Subcutaneous adipose tissue (tissue), 4 donors: ENCODE measurements around the gene ODF2L. TPM values are rescaled to one million over a fixed set of nuclear protein-coding genes. Genes with fewer than 3 reads are reported as not detected.

Experiments
- total RNA-seq, 4 donors: library from RNA; depleted of rRNA; stranded (reverse); fragments of >200 nt; gene quantifications; one replicate each; pipeline ENCODE4 v1.1.0, GENCODE V29; 2016
- TF ChIP-seq, protein P1 (sequence below): fragments of 450-650 bp; IDR thresholded peaks from one replicate; pipeline ENCODE4 v1.5.1; 2016; ENCODE audit warnings: low read depth, mild to moderate bottlenecking, control low read depth, antibody characterized with exemption, moderate library complexity

Gene ODF2L
- total RNA-seq, 4 donors from 2014 or later, result 42.7 to 140 (median 71.8) TPM

GRCh38 chr1:86416343-86416742 lies 20.2 kb upstream of the ODF2L start:
- TF ChIP-seq, protein P1, sequence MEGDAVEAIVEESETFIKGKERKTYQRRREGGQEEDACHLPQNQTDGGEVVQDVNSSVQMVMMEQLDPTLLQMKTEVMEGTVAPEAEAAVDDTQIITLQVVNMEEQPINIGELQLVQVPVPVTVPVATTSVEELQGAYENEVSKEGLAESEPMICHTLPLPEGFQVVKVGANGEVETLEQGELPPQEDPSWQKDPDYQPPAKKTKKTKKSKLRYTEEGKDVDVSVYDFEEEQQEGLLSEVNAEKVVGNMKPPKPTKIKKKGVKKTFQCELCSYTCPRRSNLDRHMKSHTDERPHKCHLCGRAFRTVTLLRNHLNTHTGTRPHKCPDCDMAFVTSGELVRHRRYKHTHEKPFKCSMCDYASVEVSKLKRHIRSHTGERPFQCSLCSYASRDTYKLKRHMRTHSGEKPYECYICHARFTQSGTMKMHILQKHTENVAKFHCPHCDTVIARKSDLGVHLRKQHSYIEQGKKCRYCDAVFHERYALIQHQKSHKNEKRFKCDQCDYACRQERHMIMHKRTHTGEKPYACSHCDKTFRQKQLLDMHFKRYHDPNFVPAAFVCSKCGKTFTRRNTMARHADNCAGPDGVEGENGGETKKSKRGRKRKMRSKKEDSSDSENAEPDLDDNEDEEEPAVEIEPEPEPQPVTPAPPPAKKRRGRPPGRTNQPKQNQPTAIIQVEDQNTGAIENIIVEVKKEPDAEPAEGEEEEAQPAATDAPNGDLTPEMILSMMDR, result no peak

GRCh38 chr1:86410879-86411278 lies 14.8 kb upstream of the ODF2L start:
- TF ChIP-seq, protein P1, result no peak

DNA sequence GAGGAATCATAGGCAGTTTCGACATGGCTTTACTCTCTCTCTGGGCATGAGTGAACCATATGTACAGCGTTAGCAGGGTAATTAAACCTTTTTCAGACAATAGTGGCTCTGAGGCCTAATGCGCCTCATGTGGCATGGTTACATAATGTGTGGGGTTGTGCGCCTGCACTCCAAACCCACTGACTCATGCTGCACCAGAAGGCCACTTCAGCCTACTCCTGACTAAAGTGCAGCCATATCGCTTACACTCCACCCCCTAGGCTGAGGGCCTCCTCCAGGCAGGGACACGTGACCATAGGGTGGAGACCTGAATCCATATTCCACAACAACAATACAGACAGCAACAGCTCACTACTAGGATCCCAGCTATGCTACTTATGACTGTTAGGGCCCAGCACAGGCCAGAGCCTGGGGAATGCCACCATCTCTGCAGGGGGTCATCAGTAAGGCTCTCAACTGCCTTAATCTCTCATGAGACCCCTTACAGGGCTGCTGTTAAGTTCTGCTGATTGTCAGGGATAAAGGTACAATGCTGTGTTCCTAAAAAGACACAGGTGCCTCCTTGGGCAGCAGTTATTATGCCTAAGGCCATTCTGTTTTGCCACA lies 13.4 kb upstream of the ODF2L start:
- TF ChIP-seq, protein P1, result no peak

DNA sequence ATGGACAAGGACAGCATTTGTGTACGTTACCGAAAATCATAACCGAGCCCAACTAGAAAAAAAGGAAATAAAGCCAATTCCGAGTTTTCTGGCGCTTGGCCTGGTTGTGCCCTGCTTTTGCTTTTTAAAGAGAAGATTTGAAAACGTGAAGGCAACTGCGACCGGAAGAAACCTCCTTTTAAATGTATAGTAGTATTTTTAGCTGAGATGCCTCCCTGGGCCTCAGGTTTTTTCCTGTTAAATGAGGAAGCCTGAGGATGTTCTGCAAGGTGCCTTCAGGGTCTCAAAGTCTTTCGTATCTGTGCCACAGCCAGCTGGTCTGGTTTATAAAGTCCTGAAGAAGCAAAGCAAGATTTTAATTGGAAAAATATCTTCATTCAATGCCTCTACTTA lies 371 bp upstream of the ODF2L start:
- TF ChIP-seq, protein P1, result no peak

DNA sequence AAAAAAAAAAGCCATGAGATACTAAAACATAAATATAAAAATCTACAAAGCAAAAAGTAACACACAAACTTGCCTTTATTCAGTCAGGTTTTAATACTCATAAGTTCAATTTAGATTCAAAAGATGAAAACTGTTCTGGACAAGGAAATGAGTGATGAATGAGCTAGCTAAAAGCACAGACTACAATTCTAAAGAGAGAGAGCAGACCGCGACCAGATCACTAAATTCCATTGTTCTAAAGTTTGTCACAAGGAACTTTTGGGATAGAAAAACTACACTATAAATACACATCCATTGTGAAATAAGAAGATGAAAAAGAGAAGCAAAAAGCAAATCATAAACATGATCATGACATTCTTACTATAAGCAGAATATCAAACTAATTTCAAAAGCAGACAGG lies 1.7 kb downstream of the ODF2L start:
- TF ChIP-seq, protein P1, result no peak

DNA sequence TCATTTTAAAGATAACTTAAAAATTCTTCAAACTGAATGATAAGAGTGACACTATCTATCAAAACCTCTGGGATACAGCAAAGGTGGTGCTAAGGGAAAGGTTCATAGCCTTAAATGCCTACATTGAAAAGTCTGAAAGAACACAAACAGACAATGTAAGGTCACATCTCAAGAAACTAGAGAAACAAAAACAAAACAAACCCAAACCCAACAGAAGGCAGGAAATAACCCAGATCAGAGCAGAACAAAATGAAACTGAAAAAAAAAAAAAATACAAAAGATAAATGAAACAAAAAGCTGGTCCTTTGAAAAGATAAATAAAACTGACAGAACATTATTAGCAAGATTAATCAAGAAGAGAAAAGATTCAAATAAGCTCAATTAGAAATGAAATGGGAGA lies 6.8 kb downstream of the ODF2L start:
- TF ChIP-seq, protein P1, result no peak

DNA sequence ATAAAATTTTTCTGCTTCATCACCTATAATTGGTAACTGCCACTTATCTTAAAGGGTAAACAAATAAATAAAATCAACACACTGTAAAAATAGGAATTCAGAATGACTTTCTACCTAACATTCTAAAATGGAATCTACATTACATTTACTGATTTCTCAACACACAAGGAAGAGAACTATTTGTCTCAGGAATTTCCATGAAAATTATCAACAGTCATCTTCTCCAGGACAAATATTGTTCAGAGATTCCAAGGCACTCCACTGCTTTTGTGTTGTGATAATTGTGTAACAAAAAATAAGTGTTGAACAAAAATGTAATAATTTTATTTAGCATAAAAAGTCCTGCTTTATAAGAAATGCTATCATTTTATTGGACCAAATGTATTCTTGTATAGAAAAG lies 7.3 kb downstream of the ODF2L start:
- TF ChIP-seq, protein P1, result no peak
